OCI-M1 (cell line): ENCODE results near the gene GBP1.
A peak's percentile ranks its signal among the peaks of the same experiment; 100 is the strongest.
"Not testable (repeated sequence)": the region's sequence is repeated elsewhere in the genome, so short reads cannot be mapped to it uniquely, and the experiment has no call there.

Experiments
- DNase-seq: peaks from one replicate; lab custom pipeline; 2025; lab: John Stamatoyannopoulos, UW

The GBP1 gene

DNA sequence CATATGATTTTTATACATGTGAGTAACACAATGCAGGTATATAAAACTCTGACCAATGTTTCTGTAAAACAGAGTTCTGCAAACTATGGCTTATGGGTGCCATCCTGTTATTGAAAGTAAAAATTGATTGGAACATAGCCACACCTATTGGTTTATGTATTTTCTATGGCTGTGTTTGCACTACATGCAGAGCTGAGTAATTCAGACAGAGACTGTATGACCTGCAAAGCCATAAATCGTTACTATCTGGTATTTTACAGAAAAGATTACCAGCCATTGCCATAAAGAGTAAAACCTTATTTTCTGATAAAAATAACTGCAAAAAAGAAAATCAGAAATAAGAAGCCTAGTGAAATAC lies 13.1 kb downstream of the GBP1 start:
- DNase-seq = no peak

DNA sequence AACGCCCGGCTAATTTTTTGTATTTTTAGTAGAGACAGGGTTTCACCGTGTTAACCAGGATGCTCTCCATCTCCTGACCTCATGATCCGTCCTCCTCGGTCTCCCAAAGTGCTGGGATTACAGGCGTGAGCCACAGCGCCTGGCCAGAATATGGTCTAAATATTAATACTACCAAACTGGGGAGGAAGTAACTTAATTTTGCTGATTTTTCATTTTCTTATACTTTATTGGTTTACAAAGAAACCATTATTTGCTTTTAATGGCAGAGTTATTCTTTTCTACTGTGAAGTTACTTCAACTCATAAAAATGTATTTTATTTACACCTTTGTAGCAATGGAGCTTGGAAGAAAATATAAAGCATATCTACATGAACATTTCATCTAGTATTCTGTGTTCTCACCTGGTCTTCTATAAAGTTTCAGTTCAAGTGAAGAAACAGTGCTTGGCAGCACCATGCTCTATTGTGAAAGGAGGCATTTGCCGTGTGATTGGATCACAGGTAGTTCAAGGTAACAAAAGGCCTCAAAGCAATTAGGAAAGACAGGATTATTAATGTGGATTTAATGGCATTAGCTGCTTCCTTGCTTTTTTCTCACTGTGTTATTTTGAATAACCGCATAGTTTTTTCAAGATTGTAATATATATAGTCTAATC lies 13.6 kb downstream of the GBP1 start:
- no peak for DNase-seq

DNA sequence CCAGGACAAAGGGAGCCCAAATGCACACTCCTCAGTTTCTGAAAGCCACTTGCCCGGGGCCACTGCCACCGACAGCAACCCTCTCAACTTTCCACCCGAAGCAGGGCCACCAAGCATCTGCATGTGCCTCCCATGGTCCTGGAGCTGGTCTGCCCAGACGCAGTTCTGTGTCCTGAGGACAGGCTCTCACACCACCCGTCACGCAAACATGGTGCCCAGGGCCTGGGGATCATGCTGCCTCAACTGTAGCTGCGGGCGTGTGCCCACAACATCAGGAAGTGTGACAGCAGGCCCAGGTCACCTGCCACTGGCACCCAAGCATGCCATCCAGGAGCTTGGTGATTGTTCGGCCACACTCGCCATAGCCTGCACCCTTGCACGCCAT lies 14.4 kb downstream of the GBP1 start:
- no peak for DNase-seq

DNA sequence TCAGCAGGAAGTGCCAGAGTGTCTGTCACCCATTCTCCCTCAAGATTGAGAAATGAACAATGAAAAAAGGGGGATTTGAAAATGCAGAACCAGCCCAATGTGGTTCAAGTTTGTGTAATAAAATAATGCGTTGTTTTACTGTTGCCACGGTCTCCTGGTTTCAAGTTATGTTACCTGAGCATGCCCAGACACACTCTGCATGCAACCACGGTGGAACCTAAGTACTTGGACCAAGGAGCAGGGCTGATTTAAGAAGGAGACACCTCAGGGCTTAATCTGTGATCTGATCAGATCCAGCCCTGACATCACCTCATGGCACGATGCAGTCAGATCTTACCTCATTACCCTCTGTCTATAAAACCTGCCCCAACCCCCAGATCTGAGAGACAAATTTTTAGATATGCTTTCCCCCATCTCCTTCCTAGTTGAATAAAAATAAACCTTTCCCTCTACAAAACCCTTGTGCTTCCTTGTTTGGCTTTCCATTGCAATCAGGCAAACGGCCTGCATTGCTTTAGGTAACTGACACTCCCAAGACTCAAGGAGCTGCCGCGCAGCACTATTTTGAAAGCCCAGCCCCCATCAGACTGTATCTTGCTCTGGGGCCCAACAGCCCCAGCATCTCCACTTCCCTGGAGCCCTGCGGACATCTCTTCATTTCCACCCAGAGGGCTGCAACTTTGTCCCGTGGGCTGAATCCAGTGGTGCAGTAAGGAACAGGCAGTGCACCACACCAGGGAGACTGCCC lies 14.9 kb downstream of the GBP1 start:
- not testable (repeated sequence) for DNase-seq

DNA sequence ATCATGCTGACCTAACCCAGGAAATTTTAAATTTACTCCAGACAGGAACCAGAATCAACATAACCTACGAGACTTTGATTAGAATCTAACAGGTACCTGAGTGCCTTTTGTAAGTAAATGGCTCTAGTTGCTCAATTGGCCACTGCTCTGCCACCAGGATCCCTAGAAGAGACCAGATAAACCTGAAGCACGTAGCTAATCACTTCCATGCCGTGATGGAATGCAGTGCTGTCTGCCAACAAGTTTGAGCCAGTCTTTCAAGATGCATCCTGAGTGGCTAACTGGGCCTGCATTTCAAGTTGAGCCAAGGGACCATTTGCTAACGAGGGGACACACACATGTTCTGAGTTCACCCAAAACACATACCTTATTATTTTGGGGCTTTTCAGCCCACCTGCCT lies 15.8 kb downstream of the GBP1 start:
- not testable (repeated sequence) for DNase-seq

DNA sequence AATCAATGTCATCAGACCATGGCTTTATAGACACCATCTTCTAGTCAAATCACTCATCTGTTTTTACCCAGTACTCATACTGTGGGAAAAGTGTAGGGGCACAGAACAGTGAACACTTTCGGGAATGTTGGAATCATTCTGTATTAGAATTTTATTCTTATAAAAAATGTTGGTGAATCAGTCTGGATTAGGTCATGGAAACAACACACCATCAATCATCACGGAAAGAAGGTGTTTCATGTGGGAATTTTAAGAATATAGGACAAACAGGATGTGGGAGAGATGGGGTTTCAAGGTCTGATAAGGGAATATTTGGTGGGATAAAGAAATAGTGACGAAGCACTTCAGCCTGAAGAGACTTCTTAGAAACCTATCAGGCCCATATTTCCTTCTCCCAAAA lies 17.3 kb downstream of the GBP1 start:
- DNase-seq = no peak

DNA sequence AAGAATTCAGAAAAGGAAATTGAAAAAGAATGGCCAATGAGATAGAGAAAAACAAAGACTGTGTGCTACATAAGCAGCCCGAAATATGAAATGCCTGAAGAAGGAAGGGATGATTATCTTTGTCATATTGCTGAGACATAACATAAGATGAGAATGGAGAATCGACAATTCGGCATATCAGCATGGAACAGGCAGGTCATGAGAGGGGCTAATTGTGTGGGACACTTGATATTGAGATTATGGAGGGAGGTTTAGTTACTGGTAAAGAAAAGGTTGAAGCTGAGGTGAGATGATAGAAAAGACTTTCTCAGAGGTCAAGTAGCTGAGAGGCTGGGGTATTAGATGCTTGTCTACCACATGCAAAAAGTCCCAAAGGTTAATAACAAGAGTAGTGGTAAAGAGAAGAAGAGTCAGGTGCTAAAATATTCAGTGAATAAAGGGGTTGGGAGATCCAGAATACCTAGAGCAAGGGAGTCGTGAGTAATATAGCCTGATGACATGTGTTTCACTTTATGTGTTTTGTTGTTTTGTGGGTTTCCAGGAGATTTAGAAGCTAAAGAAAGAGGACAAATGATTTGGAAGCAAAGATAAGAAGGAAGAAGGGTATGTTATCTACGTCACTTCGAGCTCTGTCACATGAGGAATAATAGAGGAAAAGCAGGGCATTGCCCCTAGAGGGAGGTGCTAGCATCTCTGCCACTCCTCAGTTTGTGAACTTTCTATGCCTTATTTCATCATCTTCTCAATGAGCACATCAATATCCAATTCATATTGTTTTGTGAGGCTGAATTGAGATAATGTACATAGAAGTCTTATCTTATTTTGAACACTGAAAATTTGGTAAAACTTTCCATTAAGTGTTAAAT lies 18.5 kb downstream of the GBP1 start:
- DNase-seq = peak; percentile 85

DNA sequence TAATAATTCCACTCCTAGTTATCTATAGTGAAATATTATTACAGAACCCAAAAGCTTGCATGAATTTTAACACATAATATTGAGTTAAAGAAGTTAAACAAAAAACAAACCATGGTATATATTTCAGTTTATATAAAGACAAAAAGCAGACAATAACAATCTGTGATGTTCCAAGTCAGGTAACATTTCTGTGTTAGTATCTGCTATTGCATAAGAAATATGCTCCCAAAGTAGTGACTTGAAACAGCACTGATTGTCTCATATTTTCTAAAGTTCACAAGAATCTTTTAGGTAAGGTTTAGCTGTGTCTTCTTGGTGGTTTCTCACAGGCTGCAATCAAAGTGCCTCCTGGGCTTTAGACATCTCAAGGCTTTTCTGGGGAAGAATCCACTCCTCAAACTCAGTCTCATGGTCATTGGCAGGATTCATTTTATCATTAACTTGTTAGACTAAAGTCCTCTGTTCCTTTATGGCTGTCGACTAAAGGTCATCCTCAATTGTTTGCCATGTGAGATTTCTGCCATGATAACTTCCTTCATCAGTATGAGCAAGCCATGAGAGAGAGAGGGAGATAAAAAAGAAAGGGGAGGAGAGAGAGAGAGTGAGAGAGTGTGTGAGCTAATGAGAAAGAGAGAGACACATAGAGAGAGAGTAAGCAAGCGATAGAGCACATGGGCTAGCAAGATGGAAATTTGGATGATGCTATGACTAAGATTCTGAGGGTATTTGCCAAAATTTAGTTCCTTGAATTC lies 19.9 kb downstream of the GBP1 start:
- DNase-seq = no peak

DNA sequence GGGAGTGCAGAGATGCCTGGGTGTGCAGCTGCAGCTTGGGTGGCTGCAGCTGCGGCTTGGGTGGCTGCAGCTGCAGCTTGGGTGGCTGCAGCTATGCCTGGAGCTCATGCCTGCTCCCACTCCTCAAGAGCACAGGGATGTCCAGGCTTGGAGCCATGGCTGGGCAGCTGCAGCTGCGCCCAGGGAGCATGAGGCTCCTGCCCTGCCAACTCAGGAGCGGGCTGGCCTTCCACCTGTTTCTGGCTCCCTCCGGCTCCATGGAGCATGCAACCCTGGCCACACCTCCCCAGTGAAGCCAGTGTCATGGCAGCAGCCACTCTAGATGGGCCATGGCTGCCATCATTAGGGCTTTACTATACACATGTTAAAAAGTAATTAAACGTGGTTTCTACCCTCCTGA lies 21.1 kb downstream of the GBP1 start:
- no peak for DNase-seq

DNA sequence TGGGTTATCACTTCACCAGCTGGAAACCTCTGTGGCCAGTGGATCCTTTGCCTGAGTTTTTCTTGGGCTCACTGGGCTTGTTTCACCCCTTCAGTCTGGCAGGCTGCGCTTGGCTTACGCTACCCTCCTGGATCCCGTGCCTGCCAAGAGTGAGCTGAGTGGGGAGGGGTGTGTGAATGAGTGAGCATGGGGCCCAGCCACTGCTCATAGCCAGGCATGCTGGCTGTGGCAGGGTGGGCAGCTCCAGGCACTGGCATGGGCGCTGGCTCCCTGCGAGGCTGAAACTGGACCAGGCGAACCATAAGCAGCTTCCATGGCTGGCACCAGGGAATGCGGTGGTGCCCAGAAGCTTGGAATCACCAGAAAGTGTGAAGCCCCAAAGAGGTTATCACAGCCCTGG lies 22.5 kb downstream of the GBP1 start:
- DNase-seq = no peak

DNA sequence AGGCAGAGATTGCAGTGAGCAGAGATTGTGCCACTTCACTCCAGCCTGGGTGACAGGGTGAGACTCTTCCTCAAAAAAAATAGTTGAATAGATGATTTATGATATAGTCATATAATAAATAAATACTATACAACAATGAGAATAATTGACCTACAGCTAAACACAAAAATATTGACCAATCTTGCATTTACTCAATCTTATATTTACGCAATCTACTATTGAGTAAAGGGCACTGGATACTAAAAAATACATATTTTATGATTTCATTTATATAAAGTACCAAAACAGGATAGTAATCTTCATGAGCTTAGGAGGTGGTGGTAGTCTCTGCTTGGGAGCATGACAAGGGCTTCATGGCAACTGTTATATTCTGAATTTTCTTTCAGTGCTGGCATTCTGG lies 23.3 kb downstream of the GBP1 start:
- no peak for DNase-seq

DNA sequence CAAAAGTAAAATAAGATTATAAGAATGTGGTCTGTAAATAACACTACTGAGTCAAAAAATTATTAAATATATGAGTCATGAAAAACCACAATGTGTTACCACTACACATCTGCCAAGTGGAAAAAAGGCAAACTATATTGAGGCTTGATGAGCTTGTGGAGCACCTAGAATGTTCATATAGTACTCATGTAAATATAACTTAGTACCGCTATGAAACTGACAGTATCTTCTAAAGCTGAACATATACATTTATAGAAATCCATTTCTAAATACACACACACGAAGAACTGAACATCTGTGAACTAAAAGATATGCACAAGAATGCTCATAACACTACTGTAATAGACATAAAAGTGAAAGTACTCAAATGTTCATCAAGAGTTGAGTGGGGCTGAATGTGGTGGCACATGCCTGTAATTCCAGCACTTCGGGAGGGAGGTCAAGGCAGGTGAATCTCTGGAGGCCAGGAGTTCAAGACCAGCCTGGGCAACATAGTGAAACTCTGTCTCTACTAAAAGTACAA lies 23.8 kb downstream of the GBP1 start:
- DNase-seq = no peak

DNA sequence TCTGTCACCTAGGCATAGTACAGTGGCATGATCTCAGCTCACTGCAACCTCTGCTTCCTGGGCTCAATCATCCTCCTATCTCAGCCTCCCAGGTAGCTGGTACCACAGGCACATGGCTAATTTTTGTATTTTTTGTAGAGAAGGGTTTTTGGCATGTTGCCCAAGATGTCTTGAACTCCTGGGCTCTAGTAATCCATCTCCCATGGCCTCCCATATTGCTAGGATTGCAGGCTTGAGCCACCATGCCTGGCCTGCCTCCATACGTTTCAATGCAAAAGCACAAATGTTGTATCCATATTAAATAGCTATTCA lies 24.7 kb downstream of the GBP1 start:
- no peak for DNase-seq

DNA sequence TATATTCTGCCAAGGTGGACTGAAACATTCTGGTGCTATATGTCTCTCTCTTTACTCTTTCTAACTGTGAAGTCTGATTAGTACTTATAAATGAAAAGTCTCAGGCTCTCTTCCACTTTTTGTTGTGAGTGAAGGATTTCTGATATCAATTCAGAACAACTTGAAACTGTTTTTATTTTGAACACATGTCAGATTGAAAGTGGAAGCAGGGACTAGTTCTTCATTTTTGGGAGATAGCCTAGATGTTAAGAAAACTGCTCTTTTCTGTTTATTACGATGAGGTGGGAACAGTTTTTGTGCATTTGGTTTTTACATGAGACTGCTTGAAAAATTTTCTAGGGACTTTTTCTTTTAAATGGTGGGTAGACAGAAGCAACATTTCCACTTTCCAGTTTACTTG lies 27.8 kb downstream of the GBP1 start:
- no peak for DNase-seq

DNA sequence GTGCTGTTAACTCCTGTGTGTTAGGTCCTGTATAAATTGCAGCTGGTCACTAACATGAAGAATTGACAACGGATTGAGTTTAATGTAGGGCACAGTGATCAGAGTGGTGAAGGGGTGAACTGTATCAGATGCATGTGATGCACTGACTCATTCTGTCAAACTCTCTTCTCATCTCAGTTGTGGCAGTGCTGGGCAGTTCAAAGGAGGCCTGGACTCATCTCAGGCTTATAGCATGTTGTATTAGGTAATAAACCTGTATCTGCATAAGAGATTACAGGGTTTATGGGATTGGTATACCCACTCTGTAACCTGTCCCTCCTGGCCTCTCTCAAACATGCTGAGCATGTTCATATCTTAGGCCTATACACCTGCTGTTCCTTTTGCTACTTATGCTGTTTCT lies 29.9 kb downstream of the GBP1 start:
- no peak for DNase-seq

DNA sequence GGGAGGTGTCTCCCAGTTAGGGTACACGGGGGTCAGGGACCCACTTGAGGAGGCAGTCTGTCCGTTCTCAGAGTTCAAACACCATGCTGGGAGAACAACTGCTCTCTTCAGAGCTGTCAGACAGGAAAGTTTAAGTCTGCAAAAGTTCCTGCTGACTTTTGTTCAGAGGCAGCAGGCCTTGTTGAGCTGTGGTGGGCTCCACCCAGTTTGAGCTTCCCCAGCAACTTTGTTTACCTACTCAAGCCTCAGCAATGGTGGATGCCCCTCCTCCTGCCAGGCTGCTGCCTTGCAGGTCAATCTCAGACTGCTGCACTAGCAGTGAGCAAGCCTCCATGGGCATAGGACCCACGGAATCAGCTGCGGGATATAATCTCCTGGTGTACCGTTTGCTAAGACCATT lies 31.0 kb downstream of the GBP1 start:
- DNase-seq = not testable (repeated sequence)

DNA sequence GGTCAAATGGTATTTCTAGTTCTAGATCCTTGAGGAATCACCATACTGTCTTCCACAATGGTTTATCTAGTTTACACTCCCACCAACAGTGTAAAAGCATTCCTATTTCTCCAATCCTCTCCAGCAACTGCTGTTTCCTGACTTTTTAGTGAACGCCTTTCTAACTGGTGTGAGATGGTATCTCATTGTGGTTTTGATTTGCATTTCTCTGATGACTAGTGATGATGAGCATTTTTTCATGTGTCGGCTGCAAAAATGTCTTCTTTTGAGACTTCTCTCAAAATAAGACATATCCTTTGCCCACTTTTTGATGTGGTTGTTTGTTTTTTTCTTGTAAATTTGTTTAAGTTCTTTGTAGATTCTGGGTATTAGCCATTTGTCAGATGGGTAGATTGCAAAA lies 36.0 kb downstream of the GBP1 start:
- not testable (repeated sequence) for DNase-seq

DNA sequence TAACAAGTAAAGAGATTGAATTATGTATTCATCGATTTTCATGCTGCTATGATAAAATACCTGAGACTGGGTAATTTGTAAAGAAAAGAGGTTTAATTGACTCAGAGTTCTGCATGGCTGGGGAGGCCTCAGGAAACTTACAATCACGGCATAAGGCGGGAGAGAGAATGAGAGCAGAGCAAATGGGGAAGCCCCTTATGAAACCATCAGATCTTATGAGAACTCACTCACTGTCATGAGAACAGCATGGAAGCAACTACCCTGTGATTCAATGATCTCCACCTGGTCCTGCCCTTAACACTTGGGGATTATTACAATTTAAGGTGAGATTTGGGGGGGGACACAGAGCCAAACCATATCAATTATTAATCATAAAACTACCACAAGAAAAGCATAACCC lies 39.1 kb downstream of the GBP1 start:
- no peak for DNase-seq

DNA sequence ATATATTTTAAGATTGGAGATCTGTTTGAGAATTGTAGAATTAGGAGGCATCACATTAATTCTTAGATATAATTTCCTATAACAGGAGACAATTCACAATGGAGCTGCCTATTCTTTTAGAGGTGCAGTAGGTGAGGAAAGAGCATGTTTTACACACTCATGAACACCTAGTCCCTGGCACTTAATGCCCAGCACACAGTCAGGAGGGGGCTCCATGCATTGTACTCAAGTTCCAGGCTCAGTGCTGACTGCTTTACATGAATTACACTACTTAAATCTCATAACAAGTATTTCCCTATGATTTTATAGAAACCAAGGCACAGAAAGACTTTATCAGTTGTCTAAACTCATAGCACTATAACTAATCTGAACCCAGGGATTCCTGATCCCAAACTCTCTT lies 42.0 kb downstream of the GBP1 start:
- DNase-seq = no peak

DNA sequence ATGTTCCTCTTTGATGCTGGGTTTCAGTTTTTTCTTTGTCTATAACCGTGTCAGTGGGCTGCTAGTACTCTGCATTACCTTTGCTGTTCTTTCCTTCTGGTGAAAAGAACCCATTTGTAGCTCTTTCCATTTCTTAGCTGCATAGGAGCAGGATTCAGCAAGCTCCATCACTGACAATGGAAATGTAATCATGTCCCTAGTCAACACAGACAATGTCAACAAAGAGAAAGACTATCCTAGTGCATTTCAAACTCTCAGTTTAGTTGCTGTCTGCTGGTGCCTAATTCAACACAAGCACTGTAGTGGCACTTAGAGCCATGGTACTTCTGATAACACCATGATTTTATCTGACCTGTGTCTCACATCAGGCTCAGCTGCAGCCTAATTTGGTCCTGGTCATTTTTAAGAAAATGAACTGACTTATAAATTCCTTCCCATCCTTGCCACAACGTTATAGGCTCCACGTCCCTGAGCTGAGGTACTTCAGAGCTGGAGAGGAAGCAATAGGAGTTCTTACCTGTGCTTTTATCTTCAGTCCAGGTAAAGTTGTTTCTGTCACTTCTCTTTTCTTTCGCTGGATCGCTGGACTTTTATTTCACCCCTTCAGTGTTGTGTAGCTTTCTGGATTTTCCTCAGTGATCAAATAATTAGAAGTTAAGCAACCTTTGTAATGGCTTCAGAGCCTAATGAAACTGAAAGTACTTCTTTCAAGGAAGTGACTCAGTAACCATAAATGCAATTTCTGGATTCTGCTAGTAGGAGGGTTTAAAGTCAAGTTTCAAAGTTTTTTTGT lies 42.6 kb downstream of the GBP1 start, which contains the start of gene GBP3:
GBP3 (minus strand) TSS at position 700 of the 793 bp plus-strand sequence. CDS start 2,145 bp downstream, outside the sequence.
- DNase-seq = peak; percentile 81

DNA sequence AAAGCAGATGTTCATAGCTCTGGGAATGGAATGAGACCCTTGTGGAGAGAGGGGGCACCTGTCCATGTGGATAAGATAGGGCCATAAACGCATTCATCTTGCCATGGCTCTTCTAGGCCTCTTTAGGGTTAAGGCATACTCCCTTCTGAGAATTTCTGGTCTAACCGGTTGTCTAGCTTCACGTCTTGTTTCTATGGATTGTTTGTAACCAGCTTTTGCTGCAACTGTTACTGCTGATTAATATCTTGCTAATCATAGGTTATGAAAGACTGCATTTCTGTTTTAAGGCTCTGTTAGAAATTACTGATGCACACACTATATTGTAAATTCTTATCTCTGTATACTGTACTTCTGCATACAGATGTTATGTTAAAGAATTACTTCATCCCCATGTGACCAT lies 46.7 kb downstream of the GBP1 start:
- DNase-seq = not testable (repeated sequence)
